Activated naive CD8-positive, alpha-beta T cell (primary cell): ENCODE data around the gene PKP1.

Experiments used
- H3K27ac Mint-ChIP-seq: one replicate; pipeline ENCODE4 v1.8.0; 2021; ENCODE audit warnings: mixed read lengths
- H3K27me3 Mint-ChIP-seq: one replicate; pipeline ENCODE4 v1.8.0; 2021; ENCODE audit warnings: mixed read lengths
- H3K36me3 Mint-ChIP-seq: one replicate; pipeline ENCODE4 v1.8.0; 2021; ENCODE audit warnings: mixed read lengths
- H3K4me1 Mint-ChIP-seq: one replicate; pipeline ENCODE4 v1.8.0; 2021; ENCODE audit warnings: low read depth, mixed read lengths
- H3K4me3 Mint-ChIP-seq: one replicate; pipeline ENCODE4 v1.8.0; 2021; ENCODE audit warnings: mild to moderate bottlenecking, mixed read lengths
- H3K9me3 Mint-ChIP-seq: one replicate; pipeline ENCODE4 v1.8.0; 2021; ENCODE audit warnings: low read depth, mixed read lengths

Gene PKP1

GRCh38 chr1:201350361-201350725, 67.0 kb downstream of the PKP1 start:
- Mint-ChIP-seq H3K36me3 (no peaks in the 10 kb centered on the region), H3K4me1 (no peaks in the 10 kb centered on the region), H3K27ac (no peak overlapping the region), H3K9me3 (no peaks in the 10 kb centered on the region), H3K4me3 (no peak overlapping the region), H3K27me3 (peaks cover 10% of the 10 kb centered on the region)

- H3K4me3 Mint-ChIP-seq: no peak overlapping the region
- no peaks in the 10 kb centered on the region for H3K9me3 Mint-ChIP-seq
- H3K27ac Mint-ChIP-seq: no peak overlapping the region
- H3K36me3 Mint-ChIP-seq: no peaks in the 10 kb centered on the region
- no peaks in the 10 kb centered on the region for H3K4me1 Mint-ChIP-seq
- H3K27me3 Mint-ChIP-seq: peaks cover 10% of the 10 kb centered on the region
Measured at GRCh38 chr1:201350884-201351283, 67.6 kb downstream of the PKP1 start.

GRCh38 chr1:201351617-201352016, 68.3 kb downstream of the PKP1 start:
- Mint-ChIP-seq H3K4me3 (no peak overlapping the region), H3K27me3 (peaks cover 10% of the 10 kb centered on the region), H3K4me1 (no peaks in the 10 kb centered on the region), H3K27ac (no peak overlapping the region), H3K9me3 (no peaks in the 10 kb centered on the region), H3K36me3 (no peaks in the 10 kb centered on the region)

GRCh38 chr1:201353186-201353940, 70.1 kb downstream of the PKP1 start:
- H3K27ac Mint-ChIP-seq: no peak overlapping the region
- peaks cover 3% of the 10 kb centered on the region for H3K27me3 Mint-ChIP-seq
- H3K9me3 Mint-ChIP-seq: no peaks in the 10 kb centered on the region
- no peaks in the 10 kb centered on the region for H3K36me3 Mint-ChIP-seq
- no peak overlapping the region for H3K4me3 Mint-ChIP-seq
- H3K4me1 Mint-ChIP-seq: no peaks in the 10 kb centered on the region

GRCh38 chr1:201354151-201354900, 71.0 kb downstream of the PKP1 start:
- Mint-ChIP-seq H3K9me3 (no peaks in the 10 kb centered on the region), H3K4me1 (no peaks in the 10 kb centered on the region), H3K36me3 (no peaks in the 10 kb centered on the region), H3K27me3 (peaks cover 3% of the 10 kb centered on the region), H3K4me3 (no peak overlapping the region), H3K27ac (no peak overlapping the region)

- H3K36me3 Mint-ChIP-seq: no peaks in the 10 kb centered on the region
- H3K27ac Mint-ChIP-seq: no peak overlapping the region
- no peaks in the 10 kb centered on the region for H3K4me1 Mint-ChIP-seq
- H3K27me3 Mint-ChIP-seq: peaks cover 3% of the 10 kb centered on the region
- no peak overlapping the region for H3K4me3 Mint-ChIP-seq
- H3K9me3 Mint-ChIP-seq: no peaks in the 10 kb centered on the region
Measured at GRCh38 chr1:201354901-201355295, 71.6 kb downstream of the PKP1 start.

GRCh38 chr1:201355471-201355870, 72.2 kb downstream of the PKP1 start:
- Mint-ChIP-seq H3K27ac (no peak overlapping the region), H3K4me1 (no peaks in the 10 kb centered on the region), H3K4me3 (no peak overlapping the region), H3K27me3 (peaks cover 3% of the 10 kb centered on the region), H3K36me3 (no peaks in the 10 kb centered on the region), H3K9me3 (no peaks in the 10 kb centered on the region)

GRCh38 chr1:201356236-201356635, 72.9 kb downstream of the PKP1 start:
- Mint-ChIP-seq H3K27me3 (peaks cover 3% of the 10 kb centered on the region), H3K4me3 (no peak overlapping the region), H3K4me1 (no peaks in the 10 kb centered on the region), H3K27ac (no peak overlapping the region), H3K36me3 (no peaks in the 10 kb centered on the region), H3K9me3 (no peaks in the 10 kb centered on the region)

- H3K36me3 Mint-ChIP-seq: no peaks in the 10 kb centered on the region
- H3K27ac Mint-ChIP-seq: no peak overlapping the region
- H3K27me3 Mint-ChIP-seq: peaks cover 3% of the 10 kb centered on the region
Measured at GRCh38 chr1:201356701-201357100, 73.4 kb downstream of the PKP1 start.

GRCh38 chr1:201357211-201357610, 73.9 kb downstream of the PKP1 start:
- H3K27ac Mint-ChIP-seq: no peak overlapping the region
- no peaks in the 10 kb centered on the region for H3K36me3 Mint-ChIP-seq
- no peak overlapping the region for H3K4me3 Mint-ChIP-seq
- H3K9me3 Mint-ChIP-seq: no peaks in the 10 kb centered on the region
- no peaks in the 10 kb centered on the region for H3K4me1 Mint-ChIP-seq
- H3K27me3 Mint-ChIP-seq: peaks cover 3% of the 10 kb centered on the region

More at GRCh38 chr1:201356701-201357100, 73.4 kb downstream of the PKP1 start:
- Mint-ChIP-seq H3K4me1 (no peaks in the 10 kb centered on the region), H3K4me3 (no peak overlapping the region), H3K9me3 (no peaks in the 10 kb centered on the region)

- no peaks in the 10 kb centered on the region for H3K4me1 Mint-ChIP-seq
- H3K27ac Mint-ChIP-seq: no peak overlapping the region
- no peaks in the 10 kb centered on the region for H3K9me3 Mint-ChIP-seq
- H3K4me3 Mint-ChIP-seq: no peak overlapping the region
- H3K36me3 Mint-ChIP-seq: no peaks in the 10 kb centered on the region
- peaks cover 4% of the 10 kb centered on the region for H3K27me3 Mint-ChIP-seq
Measured at GRCh38 chr1:201357636-201358348, 74.5 kb downstream of the PKP1 start.

- Mint-ChIP-seq H3K27ac (no peak overlapping the region), H3K27me3 (peaks cover 3% of the 10 kb centered on the region), H3K4me1 (no peaks in the 10 kb centered on the region), H3K36me3 (no peaks in the 10 kb centered on the region), H3K9me3 (no peaks in the 10 kb centered on the region), H3K4me3 (no peak overlapping the region)
Measured at GRCh38 chr1:201358596-201358995, 75.3 kb downstream of the PKP1 start.

GRCh38 chr1:201359031-201359872, 75.9 kb downstream of the PKP1 start:
- no peak overlapping the region for H3K27ac Mint-ChIP-seq
- H3K4me1 Mint-ChIP-seq: no peaks in the 10 kb centered on the region
- no peaks in the 10 kb centered on the region for H3K36me3 Mint-ChIP-seq
- H3K27me3 Mint-ChIP-seq: peaks cover 2% of the 10 kb centered on the region
- no peak overlapping the region for H3K4me3 Mint-ChIP-seq
- no peaks in the 10 kb centered on the region for H3K9me3 Mint-ChIP-seq

- Mint-ChIP-seq H3K4me1 (no peaks in the 10 kb centered on the region), H3K27me3 (peaks cover 2% of the 10 kb centered on the region), H3K4me3 (no peak overlapping the region), H3K9me3 (no peaks in the 10 kb centered on the region), H3K27ac (no peak overlapping the region), H3K36me3 (no peaks in the 10 kb centered on the region)
Measured at GRCh38 chr1:201359873-201360210, 76.5 kb downstream of the PKP1 start.
